GM23248 (cell line): ENCODE measurements around the gene NUDT4. TPM values are rescaled to one million over a fixed set of nuclear protein-coding genes. Genes with fewer than 3 reads are reported as not detected.
"Not testable (repeated sequence)": the region's sequence is repeated elsewhere in the genome, so short reads cannot be mapped to it uniquely, and the experiment has no call there.

ENCODE experiments used
- DNase-seq: peaks from one replicate; pipeline ENCODE4 v3.0.0-alpha.2; 2015
- H2AFZ ChIP-seq: fragments of 200-600 bp; sonication (generic); 2 replicates; pipeline ENCODE4 v1.6.1; 2016; ENCODE audit warnings: antibody characterized with exemption
- H3F3A ChIP-seq: fragments of 200-600 bp; sonication (generic); 2 replicates; pipeline ENCODE4 v1.6.1; 2016; ENCODE audit warnings: mild to moderate bottlenecking, antibody characterized with exemption, mixed run types; ENCODE audit not compliant: insufficient read depth
- H3K27ac ChIP-seq: fragments of 200-600 bp; sonication (generic); 2 replicates; pipeline ENCODE4 v1.5.1; 2016; ENCODE audit warnings: mild to moderate bottlenecking
- H3K27me3 ChIP-seq: fragments of 200-600 bp; sonication (generic); replicated peaks from 2 replicates; pipeline ENCODE4 v1.6.1; 2016; ENCODE audit warnings: mild to moderate bottlenecking; ENCODE audit not compliant: insufficient read depth
- H3K36me3 ChIP-seq: fragments of 200-600 bp; sonication (generic); 2 replicates; pipeline ENCODE4 v1.6.1; 2016; ENCODE audit warnings: low read depth, mild to moderate bottlenecking
- H3K4me1 ChIP-seq: fragments of 200-600 bp; sonication (generic); 2 replicates; pipeline ENCODE4 v1.6.1; 2016; ENCODE audit warnings: mild to moderate bottlenecking; ENCODE audit not compliant: insufficient read depth
- H3K4me2 ChIP-seq: fragments of 200-600 bp; sonication (generic); one replicate; pipeline ENCODE4 v1.6.1; 2016; ENCODE audit warnings: mild to moderate bottlenecking; ENCODE audit not compliant: unreplicated experiment
- H3K4me3 ChIP-seq: fragments of 200-600 bp; sonication (generic); 2 replicates; pipeline ENCODE4 v1.5.1; 2016; ENCODE audit warnings: mild to moderate bottlenecking
- H3K79me2 ChIP-seq: fragments of 200-600 bp; sonication (generic); 2 replicates; pipeline ENCODE4 v1.6.1; 2016; ENCODE audit warnings: mild to moderate bottlenecking; ENCODE audit not compliant: insufficient read depth
- H3K9ac ChIP-seq: fragments of 200-600 bp; sonication (generic); 2 replicates; pipeline ENCODE4 v1.6.1; 2016; ENCODE audit warnings: mild to moderate bottlenecking
- H3K9me2 ChIP-seq: fragments of 200-600 bp; sonication (generic); 2 replicates; pipeline ENCODE4 v1.6.1; 2016; ENCODE audit warnings: mixed run types, mild to moderate bottlenecking, moderate library complexity; ENCODE audit not compliant: insufficient read depth
- H3K9me3 ChIP-seq: fragments of 200-600 bp; sonication (generic); one replicate; pipeline ENCODE4 v1.6.1; 2017; ENCODE audit warnings: low read depth
- H4K20me1 ChIP-seq: fragments of 200-600 bp; sonication (generic); 2 replicates; pipeline ENCODE4 v1.6.0; 2016; ENCODE audit not compliant: insufficient read depth
- EZH2 ChIP-seq: fragments of 200-600 bp; sonication (generic); IDR thresholded peaks from 2 replicates; pipeline ENCODE4 v1.6.1; 2018; ENCODE audit warnings: antibody characterized with exemption, mild to moderate bottlenecking; ENCODE audit not compliant: insufficient read depth, poor library complexity, severe bottlenecking
- EZH2phosphoT487 ChIP-seq: fragments of 200-600 bp; sonication (generic); IDR thresholded peaks from 2 replicates; pipeline ENCODE4 v1.6.1; 2018; ENCODE audit warnings: antibody characterized with exemption, moderate library complexity, mild to moderate bottlenecking, low read depth; ENCODE audit not compliant: insufficient read depth
- WGBS, 2 experiments: methylation state at CpG; one replicate each; pipeline ENCODE4 v1.1.6; 2015 to 2017; ENCODE audit warnings: low lambda C conversion rate in 2 of 2, low coverage in 1 of 2; ENCODE audit errors: missing lambda C conversion rate in 2 of 2; 5-methylcytosine and 5-hydroxymethylcytosine counted together
- in situ Hi-C: fragments of 300-500 bp; cut with MboI; formaldehyde crosslinking; loops from 2 replicates; pipeline ENCODE4 v1.15.0; 2020
- polyA plus RNA-seq: library from polyadenylated mRNA; unstranded; fragments of >200 nt; fragmentation: Nextera tagmentation; extraction: Ambion mirVana; gene quantifications from 2 replicates; pipeline ENCODE4 v1.2.1, GENCODE V29; 2016
- total RNA-seq: library from RNA; depleted of rRNA; stranded (reverse); fragments of >200 nt; shearing (Covaris generic); gene quantifications from 2 replicates; pipeline ENCODE4 v1.2.3, GENCODE V29; 2014

NUDT4 gene
- total and polyA plus RNA-seq, 2 experiments from 2014 or later, result 37.2 to 47.8 TPM

DNA sequence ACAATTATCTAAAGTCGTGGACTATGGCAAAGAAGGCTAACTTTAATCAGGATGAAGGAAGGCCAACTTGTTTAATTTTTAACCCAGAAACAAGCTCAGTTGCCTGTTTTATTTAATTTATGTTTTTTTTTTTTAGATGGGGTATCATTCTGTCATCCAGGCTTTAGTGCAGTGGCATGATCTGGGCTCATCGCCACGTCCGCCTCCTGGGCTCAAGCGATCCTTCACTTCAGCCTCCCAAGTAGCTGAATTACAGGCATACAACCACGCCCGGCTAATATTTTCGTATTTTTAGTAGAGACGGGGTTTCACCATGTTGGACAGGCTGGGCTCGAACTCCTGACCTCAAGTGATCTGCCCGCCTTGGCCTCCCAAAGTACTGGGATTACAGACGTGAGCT, 19.7 kb downstream of the NUDT4 start:
- no peaks in the 10 kb centered on the region for H3K27me3 ChIP-seq
- no peaks in the 10 kb centered on the region for H3K9me2 ChIP-seq
- DNase-seq, result no peak
- whole genome bisulfite sequencing, 2 experiments, result 65 to 67% methylated on average over 12 of the region's 12 CpGs
- no peak overlapping the region for H3K9ac ChIP-seq
- no peaks in the 10 kb centered on the region for H3K4me1 ChIP-seq
- in situ Hi-C loops, result loop anchor here (10.0 kb wide), 1 partner anchor 413 kb away; no protein-coding TSS in a partner anchor
- no peak overlapping the region for H3K4me2 ChIP-seq
- H2AFZ ChIP-seq, result no peak overlapping the region
- H3K79me2 ChIP-seq, result peaks cover 54% of the 10 kb centered on the region
- peaks cover 17% of the 10 kb centered on the region for H3F3A ChIP-seq
- TF ChIP-seq EZH2 (no peak), EZH2phosphoT487 (no peak)
- H3K4me3 ChIP-seq, result no peak overlapping the region
- H4K20me1 ChIP-seq, result no peaks in the 10 kb centered on the region
- no peak overlapping the region for H3K27ac ChIP-seq
- H3K9me3 ChIP-seq, result no peaks in the 10 kb centered on the region
- H3K36me3 ChIP-seq, result peaks cover 22% of the 10 kb centered on the region; the same call in 1 of the 2 replicates

DNA sequence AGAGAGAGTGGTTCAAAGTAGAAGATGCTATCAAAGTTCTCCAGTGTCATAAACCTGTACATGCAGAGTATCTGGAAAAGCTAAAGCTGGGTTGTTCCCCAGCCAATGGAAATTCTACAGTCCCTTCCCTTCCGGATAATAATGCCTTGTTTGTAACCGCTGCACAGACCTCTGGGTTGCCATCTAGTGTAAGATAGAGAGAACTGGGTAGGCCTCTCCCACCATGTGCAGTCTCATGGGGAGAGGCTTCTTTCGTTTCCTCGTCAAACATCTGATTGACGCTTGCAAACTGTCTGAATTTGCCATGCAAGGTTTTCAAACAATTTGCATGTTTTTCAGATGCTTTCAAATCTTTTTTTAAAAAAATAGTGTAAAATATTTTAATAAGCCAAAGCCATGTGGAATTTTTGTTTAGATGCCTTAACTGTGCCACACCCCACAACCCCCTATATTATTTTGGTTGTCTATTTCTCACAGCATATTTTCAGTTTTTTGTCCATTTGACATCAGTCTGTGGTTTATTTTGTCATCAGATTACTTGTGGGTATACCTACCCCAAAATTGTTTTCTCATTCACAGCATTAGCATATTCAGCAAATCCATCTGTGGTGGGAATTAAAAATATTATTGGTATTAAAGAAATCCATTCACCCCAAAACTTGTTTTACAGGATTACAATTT, 21.6 kb downstream of the NUDT4 start:
- not testable (repeated sequence) for H3K4me1 ChIP-seq, H3K27me3 ChIP-seq, H3K27ac ChIP-seq, H3K4me3 ChIP-seq, H2AFZ ChIP-seq, H3K9ac ChIP-seq, H3K9me2 ChIP-seq, DNase-seq, H3K4me2 ChIP-seq, H4K20me1 ChIP-seq, H3K9me3 ChIP-seq
- WGBS, 2 experiments, result no CpG with 5 or more reads among the region's 5 CpGs
- Histone ChIP-seq H3K79me2 (peaks cover 41% of the 10 kb centered on the region), H3K36me3 (peaks cover 29% of the 10 kb centered on the region; the same call in 1 of the 2 replicates), H3F3A (peaks cover 32% of the 10 kb centered on the region)
- in situ Hi-C loops, result loop anchor here (10.0 kb wide), 1 partner anchor 415 kb away; no protein-coding TSS in a partner anchor

GRCh38 chr12:93402333-93403311, 24.9 kb downstream of the NUDT4 start:
- WGBS, 2 experiments, result 69 to 70% methylated on average over 11 of the region's 11 CpGs
- DNase-seq, result no peak
- peaks cover 49% of the 10 kb centered on the region for H3F3A ChIP-seq
- H3K4me3 ChIP-seq, result no peak overlapping the region
- H3K27me3 ChIP-seq, result no peaks in the 10 kb centered on the region
- H3K4me2 ChIP-seq, result no peak overlapping the region
- no peak for TF ChIP-seq EZH2phosphoT487
- no peak for TF ChIP-seq EZH2
- in situ Hi-C loops, result no loop called here
- H3K9me2 ChIP-seq, result no peaks in the 10 kb centered on the region
- H3K9me3 ChIP-seq, result no peaks in the 10 kb centered on the region
- H4K20me1 ChIP-seq, result no peaks in the 10 kb centered on the region
- H3K27ac ChIP-seq, result no peak overlapping the region
- peaks cover 26% of the 10 kb centered on the region; the same call in 1 of the 2 replicates for H3K36me3 ChIP-seq
- H2AFZ ChIP-seq, result no peak overlapping the region
- H3K4me1 ChIP-seq, result no peaks in the 10 kb centered on the region
- H3K79me2 ChIP-seq, result peaks cover 26% of the 10 kb centered on the region
- H3K9ac ChIP-seq, result no peak overlapping the region

DNA sequence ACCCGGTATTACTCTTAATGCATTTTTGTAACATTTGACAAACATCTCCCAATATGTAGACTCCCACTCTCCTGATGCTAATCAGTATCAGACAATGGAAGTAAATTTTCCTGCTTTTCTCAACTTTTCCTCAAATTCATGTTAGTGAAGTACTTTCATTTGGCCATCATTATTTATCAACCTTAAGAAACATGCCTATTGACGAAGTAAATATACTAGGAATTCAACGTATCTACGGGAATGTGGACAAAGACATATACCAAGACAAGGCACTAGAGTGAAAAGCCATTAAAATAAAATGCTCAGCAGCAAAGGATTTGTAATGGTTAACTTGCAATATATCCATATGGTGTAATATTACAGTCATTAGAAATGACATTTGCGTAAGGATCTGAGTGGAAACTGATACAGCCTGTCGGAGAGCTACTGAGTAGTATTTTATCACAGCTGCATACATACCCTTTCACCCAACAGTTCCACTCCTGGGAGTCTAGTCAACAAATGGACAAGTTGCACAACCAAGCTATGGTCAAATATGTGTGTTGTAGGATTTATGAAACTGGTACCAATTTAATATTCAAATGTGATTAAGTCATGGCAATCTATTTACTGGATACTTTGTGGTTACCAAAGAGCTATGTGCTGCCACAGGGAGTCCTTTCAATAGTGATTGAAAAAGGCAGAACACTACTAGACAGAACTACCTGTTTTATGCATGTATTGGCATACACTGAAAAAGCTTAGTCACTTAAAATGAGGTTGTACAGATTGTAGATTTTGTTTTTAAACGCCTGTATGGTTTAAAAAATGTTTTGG, 26.5 kb downstream of the NUDT4 start:
- no peak overlapping the region for H3K9ac ChIP-seq
- in situ Hi-C loops, result no loop called here

More for the DNA sequence above, 26.5 kb downstream of the NUDT4 start:
- Histone ChIP-seq H3K9me2 (no peaks in the 10 kb centered on the region), H3K4me3 (no peak overlapping the region), H4K20me1 (no peaks in the 10 kb centered on the region), H2AFZ (no peak overlapping the region), H3K4me2 (no peak overlapping the region), H3K4me1 (peaks cover 12% of the 10 kb centered on the region), H3F3A (peaks cover 59% of the 10 kb centered on the region), H3K27ac (no peak overlapping the region), H3K9me3 (no peaks in the 10 kb centered on the region), H3K79me2 (peaks cover 29% of the 10 kb centered on the region), H3K36me3 (peaks cover 18% of the 10 kb centered on the region; the same call in 1 of the 2 replicates), H3K27me3 (no peaks in the 10 kb centered on the region)
- TF ChIP-seq EZH2phosphoT487 (no peak), EZH2 (no peak)
- WGBS, 2 experiments, result 75 to 76% methylated on average over 7 of the region's 7 CpGs
- DNase-seq, result no peak
